HCT116 (cell line): Measurements from ENCODE around the gene MAML3.

Experiments
- EZH2 ChIP-seq: fragments of 200-600 bp; sonication (generic); IDR thresholded peaks from 2 replicates; pipeline ENCODE4 v1.6.1; 2017; ENCODE audit warnings: antibody characterized with exemption, mixed run types
- FOSL1 ChIP-seq: IDR thresholded peaks from 2 replicates; pipeline ENCODE4 v1.6.1; 2012; ENCODE audit warnings: low read depth
- POLR2A ChIP-seq: IDR thresholded peaks from 2 replicates; pipeline ENCODE4 v1.7.0; 2011; ENCODE audit warnings: borderline replicate concordance; ENCODE audit not compliant: insufficient read depth, insufficient read length; ENCODE audit errors: extremely low read depth
- POLR2AphosphoS5 ChIP-seq: IDR thresholded peaks from 2 replicates; pipeline ENCODE4 v1.6.1; 2011; ENCODE audit warnings: mild to moderate bottlenecking, low read depth, low read length, moderate library complexity
- RAD21 ChIP-seq: IDR thresholded peaks from 2 replicates; pipeline ENCODE4 v1.6.1; 2012; ENCODE audit warnings: low read depth, mild to moderate bottlenecking
- REST ChIP-seq: IDR thresholded peaks from 2 replicates; pipeline ENCODE4 v1.6.1; 2012; ENCODE audit warnings: low read depth
- YY1 ChIP-seq: IDR thresholded peaks from 2 replicates; pipeline ENCODE4 v1.6.1; 2011; ENCODE audit warnings: low read length, low read depth, moderate library complexity, mild to moderate bottlenecking; ENCODE audit not compliant: insufficient replicate concordance; ENCODE audit errors: extremely low read depth
- TF ChIP-seq, protein P1 (sequence below), 3 experiments: fragments of 200-600 bp in 1 of 3; sonication (generic) in 1 of 3; IDR thresholded peaks in 2 of 3; conservative IDR thresholded peaks in 1 of 3; 2 replicates each; pipeline ENCODE4 v1.5.1; 2012 to 2017; ENCODE audit warnings: low read depth in 2 of 3, low read length in 2 of 3, antibody characterized with exemption in 1 of 3, borderline replicate concordance in 1 of 3, control low read depth in 1 of 3, mild to moderate bottlenecking in 1 of 3, mixed read lengths in 1 of 3, mixed run types in 1 of 3, moderate library complexity in 1 of 3; ENCODE audit not compliant: insufficient read depth in 1 of 3
- TF ChIP-seq, protein P2 (sequence below): IDR thresholded peaks from 2 replicates; pipeline ENCODE4 v1.6.1; 2012

DNA sequence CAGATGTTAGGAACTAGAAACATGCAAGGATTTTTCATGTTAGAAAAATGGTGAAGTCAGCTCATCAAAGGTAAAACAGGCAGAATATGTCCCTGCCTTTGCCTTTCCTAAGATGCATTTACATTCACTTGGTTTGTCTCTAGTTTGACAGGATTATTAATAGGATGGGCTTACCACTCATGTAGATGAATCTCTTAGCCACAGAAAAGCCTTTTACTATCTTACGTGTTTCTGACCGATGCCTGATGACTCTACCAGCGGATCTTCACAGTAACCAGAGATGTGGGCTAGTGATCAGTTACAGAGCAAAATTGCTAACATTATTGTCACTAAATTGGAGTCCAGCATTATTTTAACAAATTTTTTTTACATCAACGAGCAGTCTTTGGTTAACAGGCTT, 187.6 kb downstream of the MAML3 start:
- TF ChIP-seq, protein P1, sequence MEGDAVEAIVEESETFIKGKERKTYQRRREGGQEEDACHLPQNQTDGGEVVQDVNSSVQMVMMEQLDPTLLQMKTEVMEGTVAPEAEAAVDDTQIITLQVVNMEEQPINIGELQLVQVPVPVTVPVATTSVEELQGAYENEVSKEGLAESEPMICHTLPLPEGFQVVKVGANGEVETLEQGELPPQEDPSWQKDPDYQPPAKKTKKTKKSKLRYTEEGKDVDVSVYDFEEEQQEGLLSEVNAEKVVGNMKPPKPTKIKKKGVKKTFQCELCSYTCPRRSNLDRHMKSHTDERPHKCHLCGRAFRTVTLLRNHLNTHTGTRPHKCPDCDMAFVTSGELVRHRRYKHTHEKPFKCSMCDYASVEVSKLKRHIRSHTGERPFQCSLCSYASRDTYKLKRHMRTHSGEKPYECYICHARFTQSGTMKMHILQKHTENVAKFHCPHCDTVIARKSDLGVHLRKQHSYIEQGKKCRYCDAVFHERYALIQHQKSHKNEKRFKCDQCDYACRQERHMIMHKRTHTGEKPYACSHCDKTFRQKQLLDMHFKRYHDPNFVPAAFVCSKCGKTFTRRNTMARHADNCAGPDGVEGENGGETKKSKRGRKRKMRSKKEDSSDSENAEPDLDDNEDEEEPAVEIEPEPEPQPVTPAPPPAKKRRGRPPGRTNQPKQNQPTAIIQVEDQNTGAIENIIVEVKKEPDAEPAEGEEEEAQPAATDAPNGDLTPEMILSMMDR (IDR thresholded peaks at IDR 0.05 in 2 of 3, conservative IDR thresholded peaks at IDR 0.05 in 1 of 3; ENCODE audit: borderline replicate concordance in 1 of 3, insufficient read depth in 1 of 3, low read depth in 2 of 3, low read length in 2 of 3): no peak
- TF ChIP-seq POLR2A: no peak
- TF ChIP-seq YY1: no peak
- no peak for TF ChIP-seq EZH2
- TF ChIP-seq POLR2AphosphoS5: no peak
- TF ChIP-seq, protein P2, sequence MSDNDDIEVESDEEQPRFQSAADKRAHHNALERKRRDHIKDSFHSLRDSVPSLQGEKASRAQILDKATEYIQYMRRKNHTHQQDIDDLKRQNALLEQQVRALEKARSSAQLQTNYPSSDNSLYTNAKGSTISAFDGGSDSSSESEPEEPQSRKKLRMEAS: no peak
- no peak for TF ChIP-seq RAD21
- TF ChIP-seq REST: no peak
- TF ChIP-seq FOSL1: no peak
